ENCODE data around the gene ITPR2. TPM values are rescaled to one million over a fixed set of nuclear protein-coding genes. Genes with fewer than 3 reads are reported as not detected.

ITPR2 gene
- total RNA-seq, 1 donor from 2014 or later, result 77.9 TPM

DNA sequence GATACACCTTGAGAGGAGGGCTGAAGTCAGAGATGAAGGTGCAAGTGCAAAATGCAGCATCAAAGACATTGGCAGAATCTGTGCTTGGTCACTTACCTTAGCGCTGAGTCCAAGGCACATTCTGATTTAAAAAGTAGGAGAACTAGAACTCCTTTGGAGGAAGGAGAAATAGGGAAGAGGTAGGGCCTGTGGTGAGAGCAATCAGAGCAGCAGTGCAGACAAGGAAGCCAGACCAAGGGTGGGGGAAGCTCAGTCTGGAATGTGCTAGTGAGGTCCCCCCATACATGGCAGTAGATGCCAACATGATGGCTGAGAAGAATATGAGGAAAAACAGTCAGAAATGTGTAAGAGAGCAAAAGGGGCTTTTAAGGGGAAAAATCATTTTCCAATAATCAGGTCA lies 431.1 kb downstream of the ITPR2 start:
- H3K27me3 Mint-ChIP-seq (ENCODE audit: unreplicated experiment), result no peaks in the 10 kb centered on the region

DNA sequence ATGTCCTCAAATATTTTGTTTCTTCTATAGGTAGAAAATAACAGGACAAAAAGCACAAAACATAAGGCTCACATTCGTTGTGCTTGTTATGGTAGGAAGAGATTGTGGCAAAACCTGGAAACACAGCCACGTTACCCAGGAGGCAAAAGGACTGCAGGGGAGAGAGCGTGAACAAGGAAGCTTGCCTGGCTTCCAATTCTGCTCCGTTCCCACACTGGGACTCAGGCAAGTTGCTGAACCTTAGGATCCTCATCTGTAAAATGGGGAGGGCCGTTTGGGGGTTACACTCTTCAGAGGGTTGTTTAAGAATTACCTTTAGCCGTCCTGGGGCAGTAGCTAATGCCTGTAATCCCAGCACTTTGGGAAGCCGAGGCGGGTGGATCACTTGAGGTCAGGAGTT lies 432.4 kb downstream of the ITPR2 start:
- TF ChIP-seq, protein P1, sequence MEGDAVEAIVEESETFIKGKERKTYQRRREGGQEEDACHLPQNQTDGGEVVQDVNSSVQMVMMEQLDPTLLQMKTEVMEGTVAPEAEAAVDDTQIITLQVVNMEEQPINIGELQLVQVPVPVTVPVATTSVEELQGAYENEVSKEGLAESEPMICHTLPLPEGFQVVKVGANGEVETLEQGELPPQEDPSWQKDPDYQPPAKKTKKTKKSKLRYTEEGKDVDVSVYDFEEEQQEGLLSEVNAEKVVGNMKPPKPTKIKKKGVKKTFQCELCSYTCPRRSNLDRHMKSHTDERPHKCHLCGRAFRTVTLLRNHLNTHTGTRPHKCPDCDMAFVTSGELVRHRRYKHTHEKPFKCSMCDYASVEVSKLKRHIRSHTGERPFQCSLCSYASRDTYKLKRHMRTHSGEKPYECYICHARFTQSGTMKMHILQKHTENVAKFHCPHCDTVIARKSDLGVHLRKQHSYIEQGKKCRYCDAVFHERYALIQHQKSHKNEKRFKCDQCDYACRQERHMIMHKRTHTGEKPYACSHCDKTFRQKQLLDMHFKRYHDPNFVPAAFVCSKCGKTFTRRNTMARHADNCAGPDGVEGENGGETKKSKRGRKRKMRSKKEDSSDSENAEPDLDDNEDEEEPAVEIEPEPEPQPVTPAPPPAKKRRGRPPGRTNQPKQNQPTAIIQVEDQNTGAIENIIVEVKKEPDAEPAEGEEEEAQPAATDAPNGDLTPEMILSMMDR (IDR thresholded peaks at IDR 0.05; ENCODE audit: partially characterized antibody, unreplicated experiment), result no peak
- Mint-ChIP-seq H3K4me1 (ENCODE audit: low read depth, unreplicated experiment) (no peaks in the 10 kb centered on the region), H3K9me3 (ENCODE audit: unreplicated experiment) (no peaks in the 10 kb centered on the region), H3K27ac (ENCODE audit: unreplicated experiment) (no peak overlapping the region), H3K4me3 (ENCODE audit: unreplicated experiment) (no peak overlapping the region), H3K36me3 (ENCODE audit: unreplicated experiment) (no peaks in the 10 kb centered on the region), H3K27me3 (ENCODE audit: unreplicated experiment) (no peaks in the 10 kb centered on the region)
- DNase-seq, result no peak

More for the DNA sequence above, 431.1 kb downstream of the ITPR2 start:
- no peak for DNase-seq
- no peaks in the 10 kb centered on the region for H3K36me3 Mint-ChIP-seq (ENCODE audit: unreplicated experiment)
- no peak overlapping the region for H3K27ac Mint-ChIP-seq (ENCODE audit: unreplicated experiment)
- H3K4me3 Mint-ChIP-seq (ENCODE audit: unreplicated experiment), result no peak overlapping the region
- H3K9me3 Mint-ChIP-seq (ENCODE audit: unreplicated experiment), result no peaks in the 10 kb centered on the region
- TF ChIP-seq, protein P1 (IDR thresholded peaks at IDR 0.05; ENCODE audit: partially characterized antibody, unreplicated experiment), result no peak
- no peaks in the 10 kb centered on the region for H3K4me1 Mint-ChIP-seq (ENCODE audit: low read depth, unreplicated experiment)

DNA sequence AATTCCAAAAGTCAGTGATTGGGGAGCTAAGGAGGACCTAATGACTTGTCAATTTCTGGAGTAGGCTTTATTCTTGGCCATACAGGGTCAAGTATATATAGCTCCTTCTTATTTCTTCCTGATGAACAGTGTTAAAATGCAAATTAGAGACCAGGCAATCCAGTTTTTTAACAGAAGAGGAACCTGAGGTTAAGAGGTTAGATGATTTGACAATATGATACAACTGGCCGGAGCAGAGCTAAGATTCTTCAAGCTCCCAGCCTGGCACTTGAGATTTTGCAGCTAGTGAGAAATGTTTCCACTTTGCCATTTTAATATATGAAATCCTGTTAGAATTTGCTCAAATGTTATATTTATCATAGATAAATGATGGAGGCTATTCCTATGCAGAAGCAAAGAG lies 433.6 kb downstream of the ITPR2 start:
- H3K9me3 Mint-ChIP-seq (ENCODE audit: unreplicated experiment), result no peaks in the 10 kb centered on the region
- no peak for DNase-seq
- H3K4me1 Mint-ChIP-seq (ENCODE audit: low read depth, unreplicated experiment), result no peaks in the 10 kb centered on the region
- TF ChIP-seq, protein P1 (IDR thresholded peaks at IDR 0.05; ENCODE audit: partially characterized antibody, unreplicated experiment), result no peak
- H3K27me3 Mint-ChIP-seq (ENCODE audit: unreplicated experiment), result no peaks in the 10 kb centered on the region
- no peak overlapping the region for H3K27ac Mint-ChIP-seq (ENCODE audit: unreplicated experiment)
- no peaks in the 10 kb centered on the region for H3K36me3 Mint-ChIP-seq (ENCODE audit: unreplicated experiment)
- no peak overlapping the region for H3K4me3 Mint-ChIP-seq (ENCODE audit: unreplicated experiment)

DNA sequence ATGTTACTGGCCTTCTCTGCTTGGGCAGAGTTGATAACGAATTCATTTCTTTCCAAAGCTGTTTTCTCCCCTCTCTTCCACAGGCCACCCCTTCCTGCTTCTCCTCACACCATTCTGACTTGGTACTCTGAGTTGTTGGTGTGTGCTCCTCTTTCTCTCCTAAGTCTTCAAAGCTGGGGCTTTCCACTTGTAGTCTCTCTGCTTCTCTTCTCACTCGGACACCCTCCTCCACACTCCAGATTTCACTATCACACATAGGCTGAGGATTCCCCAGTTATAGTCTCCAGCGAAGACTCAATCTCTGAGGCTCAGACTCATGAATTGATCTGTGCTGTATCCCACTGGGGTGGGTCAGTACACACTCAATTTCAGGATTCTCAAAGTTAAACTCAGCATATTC lies 436.6 kb downstream of the ITPR2 start:
- no peak for DNase-seq
- H3K27ac Mint-ChIP-seq (ENCODE audit: unreplicated experiment), result no peak overlapping the region
- H3K4me1 Mint-ChIP-seq (ENCODE audit: low read depth, unreplicated experiment), result no peaks in the 10 kb centered on the region
- no peaks in the 10 kb centered on the region for H3K27me3 Mint-ChIP-seq (ENCODE audit: unreplicated experiment)
- no peaks in the 10 kb centered on the region for H3K9me3 Mint-ChIP-seq (ENCODE audit: unreplicated experiment)
- no peaks in the 10 kb centered on the region for H3K36me3 Mint-ChIP-seq (ENCODE audit: unreplicated experiment)
- TF ChIP-seq, protein P1 (IDR thresholded peaks at IDR 0.05; ENCODE audit: partially characterized antibody, unreplicated experiment), result no peak
- no peak overlapping the region for H3K4me3 Mint-ChIP-seq (ENCODE audit: unreplicated experiment)

DNA sequence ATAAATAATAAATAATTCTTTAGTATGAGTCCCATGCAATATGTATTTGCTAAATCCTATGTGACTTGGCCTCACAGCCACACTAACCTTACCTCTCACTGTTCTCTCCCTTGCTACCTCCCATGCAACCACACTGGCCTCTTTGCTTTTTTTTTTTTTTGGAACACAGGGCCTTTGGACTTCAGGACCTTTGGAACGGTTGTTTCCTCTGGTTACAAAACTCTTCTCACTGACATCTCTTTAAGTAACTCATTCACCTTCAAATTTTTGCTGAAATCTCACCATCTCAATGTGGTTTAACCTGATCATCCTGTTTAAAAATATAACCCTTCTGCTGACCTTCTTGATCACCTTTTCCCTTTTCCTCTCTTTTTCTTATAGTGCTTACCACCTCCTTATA lies 443.7 kb downstream of the ITPR2 start:
- TF ChIP-seq, protein P1 (IDR thresholded peaks at IDR 0.05; ENCODE audit: partially characterized antibody, unreplicated experiment), result no peak
- H3K27ac Mint-ChIP-seq (ENCODE audit: unreplicated experiment), result no peak overlapping the region
- peaks cover 3% of the 10 kb centered on the region for H3K27me3 Mint-ChIP-seq (ENCODE audit: unreplicated experiment)
- no peak overlapping the region for H3K4me3 Mint-ChIP-seq (ENCODE audit: unreplicated experiment)
- H3K9me3 Mint-ChIP-seq (ENCODE audit: unreplicated experiment), result no peaks in the 10 kb centered on the region
- no peak for DNase-seq
- H3K4me1 Mint-ChIP-seq (ENCODE audit: low read depth, unreplicated experiment), result no peaks in the 10 kb centered on the region
- peaks cover 5% of the 10 kb centered on the region for H3K36me3 Mint-ChIP-seq (ENCODE audit: unreplicated experiment)

Data from glutamatergic neuron (in vitro differentiated cells).